Mesothelial cell of epicardium (in vitro differentiated cells): Measurements from ENCODE around the gene RASSF1. TPM values are rescaled to one million over a fixed set of nuclear protein-coding genes. Genes with fewer than 3 reads are reported as not detected.

Experiments used
- DNase-seq, 2 experiments: peaks; one replicate each; pipeline ENCODE4 v3.0.0; 2021; ENCODE audit warnings: low spot score in 2 of 2; ENCODE audit not compliant: unreplicated experiment in 2 of 2
- H3K27ac Mint-ChIP-seq: 2 replicates; pipeline ENCODE4 v1.8.0; 2021; ENCODE audit warnings: mixed read lengths
- H3K27me3 Mint-ChIP-seq: 2 replicates; pipeline ENCODE4 v1.8.0; 2021; ENCODE audit warnings: low read depth, mixed read lengths
- H3K36me3 Mint-ChIP-seq: 2 replicates; pipeline ENCODE4 v1.8.0; 2021; ENCODE audit warnings: mixed read lengths
- H3K4me1 Mint-ChIP-seq: 2 replicates; pipeline ENCODE4 v1.8.0; 2021; ENCODE audit warnings: mixed read lengths
- H3K4me3 Mint-ChIP-seq: 2 replicates; pipeline ENCODE4 v1.8.0; 2021; ENCODE audit warnings: mild to moderate bottlenecking, moderate library complexity, mixed read lengths
- H3K9me3 Mint-ChIP-seq: 2 replicates; pipeline ENCODE4 v1.8.0; 2021; ENCODE audit warnings: mixed read lengths
- total RNA-seq: library from RNA; stranded (reverse); gene quantifications from 3 replicates; pipeline ENCODE4 v1.2.1, GENCODE V29; 2021
- TF ChIP-seq, protein P1 (sequence below): fragments of 200-600 bp; sonication (generic); IDR thresholded peaks from one replicate; pipeline ENCODE4 v1.5.0; 2021; ENCODE audit warnings: antibody characterized with exemption; ENCODE audit not compliant: unreplicated experiment

RASSF1 gene
- total RNA-seq, 1 donor from 2014 or later, result 15.4 TPM

DNA sequence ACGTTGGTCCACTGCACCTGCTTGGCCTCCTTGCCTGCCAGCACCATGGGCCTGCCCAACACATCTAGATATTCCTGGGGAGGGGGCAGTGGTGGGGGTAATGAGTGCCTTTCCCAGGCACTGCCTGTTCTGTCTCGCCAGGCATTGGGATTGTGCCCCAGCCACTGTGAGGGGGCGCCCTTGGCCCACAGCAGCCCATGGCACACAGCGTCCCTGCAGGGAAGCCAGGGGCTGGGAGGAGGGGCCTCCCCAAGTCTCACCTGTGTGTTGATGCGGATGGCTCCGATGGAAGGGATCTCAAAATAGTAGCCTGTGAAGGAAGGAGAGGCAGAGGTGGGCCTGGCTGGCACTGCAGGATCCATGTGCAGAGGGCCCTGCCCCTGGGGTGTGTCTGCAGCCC lies 37.4 kb upstream of the RASSF1 start:
- no peak for DNase-seq
- TF ChIP-seq, protein P1, sequence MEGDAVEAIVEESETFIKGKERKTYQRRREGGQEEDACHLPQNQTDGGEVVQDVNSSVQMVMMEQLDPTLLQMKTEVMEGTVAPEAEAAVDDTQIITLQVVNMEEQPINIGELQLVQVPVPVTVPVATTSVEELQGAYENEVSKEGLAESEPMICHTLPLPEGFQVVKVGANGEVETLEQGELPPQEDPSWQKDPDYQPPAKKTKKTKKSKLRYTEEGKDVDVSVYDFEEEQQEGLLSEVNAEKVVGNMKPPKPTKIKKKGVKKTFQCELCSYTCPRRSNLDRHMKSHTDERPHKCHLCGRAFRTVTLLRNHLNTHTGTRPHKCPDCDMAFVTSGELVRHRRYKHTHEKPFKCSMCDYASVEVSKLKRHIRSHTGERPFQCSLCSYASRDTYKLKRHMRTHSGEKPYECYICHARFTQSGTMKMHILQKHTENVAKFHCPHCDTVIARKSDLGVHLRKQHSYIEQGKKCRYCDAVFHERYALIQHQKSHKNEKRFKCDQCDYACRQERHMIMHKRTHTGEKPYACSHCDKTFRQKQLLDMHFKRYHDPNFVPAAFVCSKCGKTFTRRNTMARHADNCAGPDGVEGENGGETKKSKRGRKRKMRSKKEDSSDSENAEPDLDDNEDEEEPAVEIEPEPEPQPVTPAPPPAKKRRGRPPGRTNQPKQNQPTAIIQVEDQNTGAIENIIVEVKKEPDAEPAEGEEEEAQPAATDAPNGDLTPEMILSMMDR, result no peak
- no peak overlapping the region for H3K4me3 Mint-ChIP-seq
- no peaks in the 10 kb centered on the region for H3K9me3 Mint-ChIP-seq
- peaks cover 28% of the 10 kb centered on the region for H3K4me1 Mint-ChIP-seq
- H3K36me3 Mint-ChIP-seq, result no peaks in the 10 kb centered on the region
- H3K27me3 Mint-ChIP-seq, result peaks cover 3% of the 10 kb centered on the region
- no peak overlapping the region for H3K27ac Mint-ChIP-seq

DNA sequence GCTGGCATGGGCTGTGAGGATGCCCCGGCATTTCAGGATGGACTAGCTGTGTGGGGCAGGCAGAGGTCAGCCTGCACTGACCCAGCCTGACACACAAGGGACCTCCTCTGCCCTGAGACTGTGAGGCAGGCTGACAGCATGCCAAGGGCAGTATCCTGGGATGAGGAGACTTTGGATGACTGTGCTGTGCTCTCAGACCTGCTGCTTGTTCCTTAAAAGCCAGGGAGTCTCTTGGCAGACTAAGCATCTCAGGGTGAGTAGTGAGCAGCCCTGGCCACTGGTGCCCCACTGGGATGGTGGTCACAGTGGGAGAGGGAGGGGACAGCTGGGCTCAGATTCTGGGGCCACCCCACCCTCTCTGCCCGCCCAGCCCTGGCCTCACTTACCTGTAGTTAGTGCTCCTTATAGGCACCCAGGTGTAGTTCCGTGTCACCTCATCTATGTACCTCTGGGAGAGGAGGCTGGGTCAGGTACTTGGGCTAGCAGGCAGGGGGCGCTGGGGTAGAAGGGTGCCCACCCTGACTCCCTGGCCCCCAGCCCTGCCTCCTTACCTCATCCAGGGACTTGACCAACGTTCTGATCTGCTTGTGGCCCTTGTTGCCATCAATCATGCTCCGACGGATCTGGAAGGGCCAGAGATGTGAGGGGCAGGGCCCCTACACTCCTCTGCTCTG lies 34.8 kb upstream of the RASSF1 start:
- TF ChIP-seq, protein P1, result no peak
- Mint-ChIP-seq H3K36me3 (no peaks in the 10 kb centered on the region), H3K4me3 (no peak overlapping the region), H3K4me1 (peaks cover 34% of the 10 kb centered on the region), H3K9me3 (no peaks in the 10 kb centered on the region), H3K27me3 (peaks cover 3% of the 10 kb centered on the region), H3K27ac (no peak overlapping the region)
- DNase-seq, result no peak

DNA sequence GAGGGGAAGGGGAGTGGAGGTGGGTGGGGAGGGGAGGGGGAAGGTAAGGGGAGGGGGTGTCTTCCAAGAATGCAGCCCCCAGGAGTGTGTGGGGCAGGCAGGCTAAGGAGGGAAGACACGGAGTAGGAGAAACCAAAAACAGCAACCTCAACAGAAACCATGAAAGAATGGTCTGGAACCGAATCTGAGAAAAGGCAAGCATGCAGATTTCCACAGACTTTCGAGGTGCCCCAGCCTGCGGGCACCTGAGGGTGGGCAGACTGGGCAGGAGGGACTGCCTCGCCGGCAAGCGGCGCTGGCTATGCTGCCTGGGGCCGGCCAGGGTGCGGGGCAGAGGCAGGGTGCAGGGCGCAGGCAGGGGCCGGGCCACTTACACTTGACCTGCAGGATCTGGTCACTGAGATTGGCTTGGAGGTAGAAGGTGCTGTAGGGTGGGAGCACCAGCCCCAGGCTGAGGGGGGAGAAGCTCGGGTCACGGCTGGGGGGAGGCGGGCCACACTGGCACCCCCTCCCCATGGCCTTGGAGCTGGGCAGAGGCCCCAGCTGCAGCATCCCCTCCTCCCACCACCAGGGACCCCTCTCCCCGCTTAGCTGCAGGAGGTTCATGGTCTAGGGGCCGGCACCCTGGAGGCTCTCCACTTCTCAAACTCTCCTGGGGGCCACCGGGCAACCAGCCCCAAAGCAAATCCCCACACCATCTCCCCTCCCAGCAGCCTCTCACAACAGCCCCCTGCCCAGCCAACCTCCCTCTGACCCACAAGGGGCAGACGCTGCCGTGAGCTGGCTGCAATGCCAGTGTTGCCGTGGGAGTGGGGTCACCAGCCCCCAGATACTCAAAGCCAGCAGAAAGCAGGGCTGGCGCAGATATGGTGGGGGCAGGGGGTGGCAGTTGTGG lies 34.0 kb upstream of the RASSF1 start:
- no peak for DNase-seq
- peaks cover 3% of the 10 kb centered on the region for H3K27me3 Mint-ChIP-seq
- H3K36me3 Mint-ChIP-seq, result no peaks in the 10 kb centered on the region
- H3K4me1 Mint-ChIP-seq, result peaks cover 31% of the 10 kb centered on the region
- no peaks in the 10 kb centered on the region for H3K9me3 Mint-ChIP-seq
- TF ChIP-seq, protein P1, result no peak
- H3K4me3 Mint-ChIP-seq, result no peak overlapping the region
- no peak overlapping the region for H3K27ac Mint-ChIP-seq

DNA sequence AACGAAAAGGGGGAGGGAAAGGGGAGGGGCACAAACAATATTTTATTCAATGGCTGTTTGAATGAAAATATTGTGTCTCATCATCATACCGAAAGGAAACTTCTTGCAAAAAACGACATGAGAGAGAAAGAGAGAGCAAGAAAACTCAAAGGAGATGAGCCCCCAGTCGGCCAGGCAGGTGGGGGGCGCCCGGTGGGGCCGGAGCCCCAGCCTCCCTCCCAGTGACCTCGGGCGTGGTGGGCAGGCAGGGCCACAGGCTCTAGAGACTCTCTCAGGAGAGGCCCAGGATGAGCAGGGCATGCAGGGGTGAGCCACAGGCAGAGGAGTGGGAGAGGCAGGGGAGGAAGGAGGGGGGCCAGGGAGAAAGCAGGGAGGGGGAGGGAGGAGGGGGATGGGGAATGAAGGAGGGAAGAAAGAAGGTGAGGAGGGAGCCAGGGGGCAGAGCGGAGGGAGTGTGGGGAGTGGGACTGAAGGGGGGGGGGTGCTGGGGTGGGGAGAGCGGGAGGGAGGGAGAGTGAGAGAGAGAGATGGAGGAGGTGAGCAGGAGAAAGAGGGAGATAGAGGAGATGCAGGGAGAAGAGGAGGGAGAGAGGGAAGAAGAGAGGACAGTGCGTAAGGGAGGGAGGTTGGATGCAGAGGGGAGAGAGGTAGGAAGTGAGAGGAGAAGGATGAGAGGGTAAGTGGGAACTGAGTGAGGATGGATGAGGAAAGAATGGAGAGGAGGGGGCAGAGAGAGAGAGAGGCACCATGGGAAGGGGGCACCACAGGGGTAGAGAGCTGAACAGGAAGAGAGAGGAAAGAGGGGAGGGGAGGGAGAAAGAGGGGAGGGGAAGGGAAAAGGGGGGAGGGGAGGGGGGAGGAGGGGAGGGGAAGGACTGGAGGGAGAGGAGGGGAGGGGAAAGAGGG lies 32.8 kb upstream of the RASSF1 start:
- Mint-ChIP-seq H3K9me3 (no peaks in the 10 kb centered on the region), H3K4me3 (peak overlapping the region; percentile 5), H3K27ac (peak overlapping the region; percentile 71), H3K27me3 (peaks cover 3% of the 10 kb centered on the region), H3K4me1 (peaks cover 31% of the 10 kb centered on the region), H3K36me3 (no peaks in the 10 kb centered on the region)
- TF ChIP-seq, protein P1, result no peak
- DNase-seq, result no peak

DNA sequence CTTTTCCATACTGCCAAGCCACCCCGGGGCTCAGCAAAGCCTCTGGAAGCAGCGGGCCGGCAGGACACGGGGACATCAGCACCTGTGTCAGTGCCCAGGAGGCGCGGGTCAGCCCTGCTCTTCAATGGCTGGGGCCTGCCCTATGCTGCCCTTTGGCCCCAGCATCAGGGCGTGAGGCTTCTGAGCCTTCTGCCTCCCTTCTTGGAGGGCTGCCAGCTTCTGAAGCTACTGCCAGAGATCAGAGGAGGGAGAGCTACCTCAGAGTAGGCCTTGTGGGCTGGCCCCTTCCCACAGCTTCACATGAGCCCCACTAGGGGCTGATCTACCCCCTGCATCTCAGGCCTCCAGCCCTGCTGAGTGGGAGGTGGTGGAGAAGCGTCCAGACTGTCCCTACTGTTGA lies 31.7 kb upstream of the RASSF1 start:
- peak overlapping the region; percentile 83 for H3K27ac Mint-ChIP-seq
- TF ChIP-seq, protein P1, result no peak
- H3K27me3 Mint-ChIP-seq, result no peaks in the 10 kb centered on the region
- peaks cover 31% of the 10 kb centered on the region for H3K4me1 Mint-ChIP-seq
- no peaks in the 10 kb centered on the region for H3K9me3 Mint-ChIP-seq
- DNase-seq, result peak in 1 of 2 experiments; percentile 63
- H3K4me3 Mint-ChIP-seq, result peak overlapping the region; percentile 24
- no peaks in the 10 kb centered on the region for H3K36me3 Mint-ChIP-seq
